IMR-90 (cell line): ENCODE measurements around the gene ACSF2. TPM values are rescaled to one million over a fixed set of nuclear protein-coding genes. Genes with fewer than 3 reads are reported as not detected.

Experiments
- ATAC-seq: fragments of 200-7000 bp; cut with Tn5 transposase; 2 replicates; pipeline ENCODE4 v1.9.1; 2020; ENCODE audit warnings: low read depth, mild to moderate bottlenecking, moderate library complexity
- BruUV-seq: library from RNA; stranded (reverse); fragments of 400-500 nt; replicated peaks from 2 replicates; lab custom pipeline; 2021; lab: Mats Ljungman, UMichigan
- CTCF ChIA-PET: fragments of 300-600 bp; formaldehyde crosslinking; extraction: SDS; loops from one replicate; lab custom pipeline; 2021; ENCODE audit warnings: antibody characterized with exemption; lab: Yijun Ruan, JAX
- POLR2A ChIA-PET: fragments of 300-600 bp; sonication (Branson Sonifier 250); formaldehyde crosslinking; loops from one replicate; lab custom pipeline; 2022; ENCODE audit warnings: antibody characterized with exemption; ENCODE audit not compliant: unreplicated experiment; lab: Charles Lee
- DNase-seq: peaks from one replicate; pipeline ENCODE4 v3.0.0; 2013
- H2AFZ ChIP-seq: replicated peaks from 2 replicates; pipeline ENCODE3; 2013; ENCODE audit warnings: low read length, mild to moderate bottlenecking; ENCODE audit not compliant: poor library complexity
- H2AK5ac ChIP-seq: 2 replicates; pipeline ENCODE4 v1.6.1; 2013; ENCODE audit warnings: low read depth, low read length, inconsistent platforms
- H2AK9ac ChIP-seq: replicated peaks from 2 replicates; pipeline ENCODE3; 2013; ENCODE audit warnings: mild to moderate bottlenecking, low read depth, low read length, moderate library complexity; ENCODE audit not compliant: poor library complexity
- H2BK120ac ChIP-seq: 2 replicates; pipeline ENCODE4 v1.6.1; 2013; ENCODE audit warnings: low read depth, low read length, inconsistent platforms
- H2BK15ac ChIP-seq: 3 replicates; pipeline ENCODE4 v1.6.1; 2013; ENCODE audit warnings: low read depth, low read length, inconsistent platforms
- H2BK20ac ChIP-seq: 2 replicates; pipeline ENCODE4 v1.6.1; 2013; ENCODE audit warnings: low read depth, mild to moderate bottlenecking, inconsistent platforms, low read length, moderate library complexity
- H2BK5ac ChIP-seq: 2 replicates; pipeline ENCODE4 v1.6.1; 2013; ENCODE audit warnings: mild to moderate bottlenecking, low read depth, low read length, inconsistent platforms; ENCODE audit not compliant: poor library complexity, severe bottlenecking
- H3K14ac ChIP-seq: replicated peaks from 2 replicates; pipeline ENCODE4 v1.6.1; 2013; ENCODE audit warnings: low read depth, low read length, inconsistent platforms
- H3K18ac ChIP-seq: 2 replicates; pipeline ENCODE4 v1.6.1; 2013; ENCODE audit warnings: low read depth, low read length, control low read depth
- H3K23ac ChIP-seq: 2 replicates; pipeline ENCODE4 v1.6.1; 2013; ENCODE audit warnings: low read depth, low read length, inconsistent platforms
- H3K27ac ChIP-seq: 2 replicates; pipeline ENCODE4 v1.5.1; 2013; ENCODE audit warnings: mild to moderate bottlenecking, control low read depth, low read length; ENCODE audit not compliant: insufficient read depth
- H3K27me3 ChIP-seq: 2 replicates; pipeline ENCODE4 v1.6.1; 2013; ENCODE audit warnings: low read length; ENCODE audit not compliant: control insufficient read depth, insufficient read depth
- H3K36me3 ChIP-seq: 2 replicates; pipeline ENCODE4 v1.6.1; 2013; ENCODE audit warnings: low read length, mixed read lengths; ENCODE audit not compliant: control insufficient read depth, insufficient read depth
- H3K4ac ChIP-seq: 2 replicates; pipeline ENCODE4 v1.6.1; 2013; ENCODE audit warnings: low read depth, low read length, inconsistent platforms
- H3K4me1 ChIP-seq: 2 replicates; pipeline ENCODE4 v1.6.1; 2013; ENCODE audit warnings: low read length, mixed read lengths; ENCODE audit not compliant: control insufficient read depth, insufficient read depth
- H3K4me2 ChIP-seq: 2 replicates; pipeline ENCODE4 v1.6.1; 2013; ENCODE audit warnings: low read depth, mild to moderate bottlenecking, control low read depth, low read length, moderate library complexity
- H3K4me3 ChIP-seq: 2 replicates; pipeline ENCODE4 v1.5.1; 2013; ENCODE audit warnings: low read depth, mild to moderate bottlenecking, control low read depth, low read length, moderate library complexity; ENCODE audit not compliant: insufficient read depth
- H3K56ac ChIP-seq: 2 replicates; pipeline ENCODE4 v1.6.1; 2013; ENCODE audit warnings: low read length, inconsistent platforms; ENCODE audit not compliant: insufficient read depth; ENCODE audit errors: extremely low read depth
- H3K79me1 ChIP-seq, 2 experiments: 2 replicates each; pipeline ENCODE4 v1.6.1; 2013; ENCODE audit warnings: low read length in 2 of 2, inconsistent platforms in 1 of 2, low read depth in 1 of 2
- H3K9ac ChIP-seq: 2 replicates; pipeline ENCODE4 v1.6.1; 2013; ENCODE audit warnings: low read depth, low read length, control low read depth
- H3K9me1 ChIP-seq: 2 replicates; pipeline ENCODE4 v1.6.1; 2013; ENCODE audit warnings: low read length, inconsistent platforms; ENCODE audit not compliant: insufficient read depth
- H3K9me3 ChIP-seq: 2 replicates; pipeline ENCODE4 v1.6.1; 2013; ENCODE audit warnings: low read length; ENCODE audit not compliant: control insufficient read depth, insufficient read depth
- H4K20me1 ChIP-seq: 2 replicates; pipeline ENCODE4 v1.6.1; 2013; ENCODE audit warnings: low read length, inconsistent platforms; ENCODE audit not compliant: insufficient read depth
- H4K5ac ChIP-seq: 2 replicates; pipeline ENCODE4 v1.6.1; 2013; ENCODE audit warnings: mild to moderate bottlenecking, low read depth, low read length, control low read depth
- H4K8ac ChIP-seq, 2 experiments: 2 replicates each; pipeline ENCODE4 v1.6.1; 2013; ENCODE audit warnings: low read depth in 2 of 2, low read length in 2 of 2, control low read depth in 1 of 2, inconsistent platforms in 1 of 2
- H4K91ac ChIP-seq: 2 replicates; pipeline ENCODE4 v1.6.1; 2013; ENCODE audit warnings: low read depth, low read length, inconsistent platforms; ENCODE audit not compliant: insufficient read depth
- BHLHE40 ChIP-seq: fragments of 150-350 bp; IDR thresholded peaks from 2 replicates; pipeline ENCODE4 v1.6.1; 2016; ENCODE audit warnings: mild to moderate bottlenecking, low read depth, low read length
- CEBPB ChIP-seq: IDR thresholded peaks from 2 replicates; pipeline ENCODE4 v1.6.1; 2012; ENCODE audit warnings: low read depth, low read length, improper control_type of control experiment
- CHD1 ChIP-seq: IDR thresholded peaks from 2 replicates; pipeline ENCODE4 v1.6.1; 2012; ENCODE audit warnings: low read depth, low read length, improper control_type of control experiment
- FOS ChIP-seq: fragments of 150-350 bp; IDR thresholded peaks from 2 replicates; pipeline ENCODE4 v1.6.1; 2016; ENCODE audit warnings: low read depth, low read length
- MAFK ChIP-seq: IDR thresholded peaks from 2 replicates; pipeline ENCODE4 v1.6.1; 2012; ENCODE audit warnings: low read depth, low read length, improper control_type of control experiment
- MAZ ChIP-seq: IDR thresholded peaks from 2 replicates; pipeline ENCODE4 v1.6.1; 2012; ENCODE audit warnings: low read depth, mild to moderate bottlenecking, low read length, improper control_type of control experiment, moderate library complexity, borderline replicate concordance
- MXI1 ChIP-seq: IDR thresholded peaks from 2 replicates; pipeline ENCODE4 v1.6.1; 2012; ENCODE audit warnings: low read depth, mild to moderate bottlenecking, low read length, moderate library complexity, borderline replicate concordance
- NFE2L2 ChIP-seq: fragments of 150-350 bp; IDR thresholded peaks from 2 replicates; pipeline ENCODE4 v1.6.1; 2016; ENCODE audit warnings: low read depth, mild to moderate bottlenecking, low read length
- POLR2A ChIP-seq: IDR thresholded peaks from 2 replicates; pipeline ENCODE4 v1.6.1; 2012; ENCODE audit warnings: mild to moderate bottlenecking, low read depth, low read length
- RAD21 ChIP-seq: IDR thresholded peaks from 2 replicates; pipeline ENCODE4 v1.6.1; 2012; ENCODE audit warnings: low read length, improper control_type of control experiment
- RCOR1 ChIP-seq: IDR thresholded peaks from 2 replicates; pipeline ENCODE4 v1.6.1; 2012; ENCODE audit warnings: mild to moderate bottlenecking, low read length, improper control_type of control experiment; ENCODE audit not compliant: insufficient replicate concordance
- RFX5 ChIP-seq: IDR thresholded peaks from 2 replicates; pipeline ENCODE4 v1.8.0; 2012; ENCODE audit warnings: low read depth, mild to moderate bottlenecking, low read length, moderate library complexity
- SMC3 ChIP-seq: fragments of 150-350 bp; IDR thresholded peaks from 2 replicates; pipeline ENCODE4 v1.6.1; 2016; ENCODE audit warnings: low read depth, mild to moderate bottlenecking, antibody characterized with exemption, low read length, moderate library complexity
- WGBS, 2 experiments: methylation state at CpG; one replicate each; pipeline versions ENCODE4 v1.1.5 to v1.1.7; 2013; ENCODE audit warnings: missing lambda C conversion rate in 2 of 2; ENCODE audit not compliant: insufficient read length in 1 of 2; ENCODE audit errors: extremely low coverage in 2 of 2; 5-methylcytosine and 5-hydroxymethylcytosine counted together
- dilution Hi-C: fragments of 300-500 bp; cut with HindIII; formaldehyde crosslinking; loops from one replicate; pipeline ENCODE4 v1.14.3; 2018; ENCODE audit warnings: low sequenced_read_pairs; ENCODE audit not compliant: unreplicated experiment
- in situ Hi-C: fragments of 300-500 bp; cut with MboI; formaldehyde crosslinking; loops from 3 replicates; pipeline ENCODE4 v1.14.3; 2019; ENCODE audit warnings: low sequenced_read_pairs, inconsistent platforms, mixed read lengths
- intact Hi-C: fragments of 100-400 bp; cut with micrococcal nuclease; formaldehyde crosslinking; loops from 2 replicates; pipeline ENCODE4 v1.10.0; 2022
- polyA plus RNA-seq, 3 experiments: library from polyadenylated mRNA; depleted of rRNA; stranded (reverse); fragments of >200 nt; gene quantifications; 2 replicates each; pipeline ENCODE4 v1.2.3, GENCODE V29; 2012; ENCODE audit warnings: low replicate concordance in 1 of 3
- total RNA-seq: library from RNA; depleted of rRNA; stranded (reverse); fragments of >200 nt; gene quantifications from 2 replicates; pipeline ENCODE4 v1.2.3, GENCODE V29; 2012
- TF ChIP-seq, protein P1 (sequence below): fragments of 150-350 bp; IDR thresholded peaks from 2 replicates; pipeline ENCODE4 v1.6.1; 2017; ENCODE audit warnings: mild to moderate bottlenecking, antibody characterized with exemption, low read length, low read depth
- TF ChIP-seq, protein P2 (sequence below): fragments of 150-350 bp; IDR thresholded peaks from 2 replicates; pipeline ENCODE4 v1.6.1; 2016; ENCODE audit warnings: low read depth, mild to moderate bottlenecking, low read length, moderate library complexity, borderline replicate concordance
- TF ChIP-seq, protein P3 (sequence below): conservative IDR thresholded peaks from 2 replicates; pipeline ENCODE4 v1.5.1; 2012; ENCODE audit warnings: mild to moderate bottlenecking, low read depth, low read length, improper control_type of control experiment

Gene ACSF2
- total and polyA plus RNA-seq, 2 of the 4 experiments (the other 2 are of a cell fraction) = 18.5 to 27.2 TPM

DNA sequence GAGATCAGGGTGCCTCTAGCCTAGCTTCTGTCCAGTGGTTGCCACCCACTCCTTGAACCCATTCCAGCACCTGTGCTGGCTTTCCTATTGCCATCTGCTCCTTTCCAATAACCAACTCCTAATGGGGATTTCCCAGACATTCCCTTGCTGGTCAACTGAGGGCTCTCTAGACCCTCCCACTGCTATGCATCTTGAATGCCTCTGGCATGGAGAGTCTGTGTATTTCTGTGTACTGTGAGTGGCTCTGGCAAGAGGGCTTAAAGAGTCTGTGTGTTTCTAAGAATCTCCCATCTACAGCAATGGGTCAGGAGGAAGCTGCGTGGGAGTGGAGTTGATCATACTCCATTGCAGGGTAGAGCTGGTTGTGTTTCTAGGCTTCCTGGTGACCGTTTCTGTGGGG is 95.5 kb downstream of the ACSF2 start:
- Histone ChIP-seq H2AK5ac (no peak overlapping the region), H2BK15ac (no peak overlapping the region), H3K9ac (no peak overlapping the region), H3K4ac (no peak overlapping the region), H3K79me1 (no peaks in the 10 kb centered on the region), H4K8ac (no peak overlapping the region), H3K4me3 (no peak overlapping the region), H2BK5ac (no peak overlapping the region), H2BK20ac (no peak overlapping the region), H3K14ac (no peak overlapping the region), H2AK9ac (no peak overlapping the region), H3K4me2 (no peak overlapping the region), H2AFZ (no peak overlapping the region), H3K56ac (no peak overlapping the region), H3K9me3 (no peaks in the 10 kb centered on the region), H3K36me3 (no peaks in the 10 kb centered on the region), H4K20me1 (no peaks in the 10 kb centered on the region), H3K4me1 (no peaks in the 10 kb centered on the region), H3K23ac (no peak overlapping the region), H3K27me3 (peaks cover 19% of the 10 kb centered on the region), H3K27ac (no peak overlapping the region), H4K91ac (no peak overlapping the region), H4K5ac (no peak overlapping the region), H2BK120ac (no peak overlapping the region), H3K18ac (no peak overlapping the region), H3K9me1 (no peaks in the 10 kb centered on the region)
- no CpG with 5 or more reads among the region's 2 CpGs for WGBS, 2 experiments
- intact Hi-C loops (no loop called here), dilution Hi-C loops (no loop called here), in situ Hi-C loops (no loop called here)
- ChIA-PET POLR2A (no interaction called here), CTCF (no interaction called here)
- DNase-seq = no peak
- no TSS peak for BruUV-seq
- ATAC-seq = no peak
- TF ChIP-seq FOS (no peak), SMC3 (no peak), MXI1 (no peak), BHLHE40 (no peak), POLR2A (no peak), MAZ (no peak), RCOR1 (no peak), NFE2L2 (no peak), RAD21 (no peak), CEBPB (no peak), RFX5 (no peak), MAFK (no peak), CHD1 (no peak)
- TF ChIP-seq, protein P1, sequence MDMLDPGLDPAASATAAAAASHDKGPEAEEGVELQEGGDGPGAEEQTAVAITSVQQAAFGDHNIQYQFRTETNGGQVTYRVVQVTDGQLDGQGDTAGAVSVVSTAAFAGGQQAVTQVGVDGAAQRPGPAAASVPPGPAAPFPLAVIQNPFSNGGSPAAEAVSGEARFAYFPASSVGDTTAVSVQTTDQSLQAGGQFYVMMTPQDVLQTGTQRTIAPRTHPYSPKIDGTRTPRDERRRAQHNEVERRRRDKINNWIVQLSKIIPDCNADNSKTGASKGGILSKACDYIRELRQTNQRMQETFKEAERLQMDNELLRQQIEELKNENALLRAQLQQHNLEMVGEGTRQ = no peak
- TF ChIP-seq, protein P2, sequence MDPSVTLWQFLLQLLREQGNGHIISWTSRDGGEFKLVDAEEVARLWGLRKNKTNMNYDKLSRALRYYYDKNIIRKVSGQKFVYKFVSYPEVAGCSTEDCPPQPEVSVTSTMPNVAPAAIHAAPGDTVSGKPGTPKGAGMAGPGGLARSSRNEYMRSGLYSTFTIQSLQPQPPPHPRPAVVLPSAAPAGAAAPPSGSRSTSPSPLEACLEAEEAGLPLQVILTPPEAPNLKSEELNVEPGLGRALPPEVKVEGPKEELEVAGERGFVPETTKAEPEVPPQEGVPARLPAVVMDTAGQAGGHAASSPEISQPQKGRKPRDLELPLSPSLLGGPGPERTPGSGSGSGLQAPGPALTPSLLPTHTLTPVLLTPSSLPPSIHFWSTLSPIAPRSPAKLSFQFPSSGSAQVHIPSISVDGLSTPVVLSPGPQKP = no peak
- TF ChIP-seq, protein P3, sequence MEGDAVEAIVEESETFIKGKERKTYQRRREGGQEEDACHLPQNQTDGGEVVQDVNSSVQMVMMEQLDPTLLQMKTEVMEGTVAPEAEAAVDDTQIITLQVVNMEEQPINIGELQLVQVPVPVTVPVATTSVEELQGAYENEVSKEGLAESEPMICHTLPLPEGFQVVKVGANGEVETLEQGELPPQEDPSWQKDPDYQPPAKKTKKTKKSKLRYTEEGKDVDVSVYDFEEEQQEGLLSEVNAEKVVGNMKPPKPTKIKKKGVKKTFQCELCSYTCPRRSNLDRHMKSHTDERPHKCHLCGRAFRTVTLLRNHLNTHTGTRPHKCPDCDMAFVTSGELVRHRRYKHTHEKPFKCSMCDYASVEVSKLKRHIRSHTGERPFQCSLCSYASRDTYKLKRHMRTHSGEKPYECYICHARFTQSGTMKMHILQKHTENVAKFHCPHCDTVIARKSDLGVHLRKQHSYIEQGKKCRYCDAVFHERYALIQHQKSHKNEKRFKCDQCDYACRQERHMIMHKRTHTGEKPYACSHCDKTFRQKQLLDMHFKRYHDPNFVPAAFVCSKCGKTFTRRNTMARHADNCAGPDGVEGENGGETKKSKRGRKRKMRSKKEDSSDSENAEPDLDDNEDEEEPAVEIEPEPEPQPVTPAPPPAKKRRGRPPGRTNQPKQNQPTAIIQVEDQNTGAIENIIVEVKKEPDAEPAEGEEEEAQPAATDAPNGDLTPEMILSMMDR = no peak
